ENCODE data around the gene CUX1. TPM values are rescaled to one million over a fixed set of nuclear protein-coding genes. Genes with fewer than 3 reads are reported as not detected.

The CUX1 gene
- total RNA-seq, 1 experiment from 2014 or later, result 64.3 TPM

- ChIA-PET CTCF (interaction anchor here (0.5 to 1.4 kb wide), 3 partner anchors 8 to 66 kb away, joined by 3 to 5 read pairs (median 4); no protein-coding TSS in a partner anchor), POLR2A (no interaction called here)
- TF ChIP-seq ZNF671 (CRISPR knock-in tag; IDR thresholded peaks at IDR 0.05), result no peak
- no peak for TF ChIP-seq JAZF1 (CRISPR knock-in tag; IDR thresholded peaks at IDR 0.05)
- TF ChIP-seq TP53 (CRISPR knock-in tag; IDR thresholded peaks at IDR 0.05), result no peak
- TF ChIP-seq ZNF423 (CRISPR knock-in tag; IDR thresholded peaks at IDR 0.05), result no peak
- TF ChIP-seq ZNF532 (CRISPR knock-in tag; IDR thresholded peaks at IDR 0.05; ENCODE audit: borderline replicate concordance), result no peak
- TF ChIP-seq ZNF121 (CRISPR knock-in tag; IDR thresholded peaks at IDR 0.05), result no peak
- TF ChIP-seq MAX (CRISPR knock-in tag; IDR thresholded peaks at IDR 0.05), result no peak
- TF ChIP-seq FOXP4 (CRISPR knock-in tag; IDR thresholded peaks at IDR 0.05), result no peak
- TF ChIP-seq CDX4 (CRISPR knock-in tag; IDR thresholded peaks at IDR 0.05; ENCODE audit: borderline replicate concordance), result no peak
- TF ChIP-seq ZBTB21 (CRISPR knock-in tag; IDR thresholded peaks at IDR 0.05; ENCODE audit: borderline replicate concordance), result no peak
- TF ChIP-seq CREM (CRISPR knock-in tag; IDR thresholded peaks at IDR 0.05), result no peak
- no peak for TF ChIP-seq NFE2L1 (CRISPR knock-in tag; IDR thresholded peaks at IDR 0.05)
- no peak for TF ChIP-seq MYBL2 (CRISPR knock-in tag; IDR thresholded peaks at IDR 0.05)
- no peak for TF ChIP-seq ZNF138 (CRISPR knock-in tag; conservative IDR thresholded peaks at IDR 0.05)
- TF ChIP-seq ZNF396 (CRISPR knock-in tag; IDR thresholded peaks at IDR 0.05; ENCODE audit: borderline replicate concordance), result no peak
- no peak for TF ChIP-seq ZNF317 (CRISPR knock-in tag; IDR thresholded peaks at IDR 0.05; ENCODE audit: borderline replicate concordance, low read depth)
- TF ChIP-seq GTF2I (CRISPR knock-in tag; conservative IDR thresholded peaks at IDR 0.05), result no peak
- no peak for TF ChIP-seq TEAD1 (CRISPR knock-in tag; IDR thresholded peaks at IDR 0.05)
- TF ChIP-seq ZNF219 (CRISPR knock-in tag; IDR thresholded peaks at IDR 0.05; ENCODE audit: borderline replicate concordance), result no peak
- no peak for TF ChIP-seq PRDM15 (CRISPR knock-in tag; IDR thresholded peaks at IDR 0.05)
- H3K27me3 Mint-ChIP-seq (ENCODE audit: low read depth), result no peaks in the 10 kb centered on the region
- no peak for ATAC-seq
- H3K4me3 Mint-ChIP-seq, result no peak overlapping the region
- H3K27ac Mint-ChIP-seq, result peak overlapping the region; percentile 28
- DNase-seq (ENCODE audit: low spot score), result no peak
- no peaks in the 10 kb centered on the region for H3K9me3 Mint-ChIP-seq
- H3K36me3 Mint-ChIP-seq, result no peaks in the 10 kb centered on the region
- H3K4me1 Mint-ChIP-seq, result peaks cover 5% of the 10 kb centered on the region; the same call in 1 of the 2 replicates
Measured at GRCh38 chr7:102270178-102270887, 452.9 kb downstream of the CUX1 start.
